Measurements from ENCODE around the gene ABCB4. TPM values are rescaled to one million over a fixed set of nuclear protein-coding genes. Genes with fewer than 3 reads are reported as not detected.

The ABCB4 gene
- total RNA-seq, 2 donors from 2014 or later: 0.07 to 0.69 TPM

- H3K36me3 Mint-ChIP-seq (ENCODE audit: insufficient read depth in 2 of 2): no peaks in the 10 kb centered on the region
- DNase-seq (no peak), ATAC-seq (replicated peaks in 1 of 2) (no peak)
- H3K9me3 Mint-ChIP-seq: no peaks in the 10 kb centered on the region
- no peak overlapping the region for H3K27ac Mint-ChIP-seq
- no peaks in the 10 kb centered on the region for H3K4me1 Mint-ChIP-seq (ENCODE audit: low read depth)
- H3K4me3 Mint-ChIP-seq: no peak overlapping the region
- no peaks in the 10 kb centered on the region for H3K27me3 Mint-ChIP-seq (ENCODE audit: low read depth)
Measured at GRCh38 chr7:87499494-87499893, 24.0 kb upstream of the ABCB4 start.

GRCh38 chr7:87498893-87499292 is 23.4 kb upstream of the ABCB4 start:
- H3K36me3 Mint-ChIP-seq (ENCODE audit: insufficient read depth in 2 of 2): no peaks in the 10 kb centered on the region
- H3K27ac Mint-ChIP-seq: no peak overlapping the region
- DNase-seq: no peak

DNA sequence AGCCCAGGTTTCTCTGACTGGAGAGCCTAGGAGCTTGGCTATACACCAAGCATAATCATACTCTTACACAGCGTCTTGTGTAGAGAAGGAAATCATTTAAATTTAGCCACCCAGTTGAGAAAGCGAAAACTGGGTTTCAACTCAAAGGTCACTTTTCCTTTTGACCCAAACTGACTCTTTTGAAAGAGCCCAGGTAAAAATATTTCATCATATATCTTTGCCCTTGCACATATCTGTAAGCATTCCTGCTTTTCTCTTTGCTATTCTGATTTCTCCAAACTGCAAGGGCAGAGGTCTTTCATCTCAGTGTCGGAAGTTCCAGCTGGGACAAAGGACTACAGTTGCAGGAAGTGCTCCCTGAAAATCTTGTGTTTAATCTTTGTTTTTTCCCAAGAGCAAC is 22.0 kb upstream of the ABCB4 start:
- Mint-ChIP-seq H3K27me3 (ENCODE audit: low read depth) (no peaks in the 10 kb centered on the region), H3K27ac (no peak overlapping the region), H3K4me3 (no peak overlapping the region), H3K9me3 (no peaks in the 10 kb centered on the region), H3K4me1 (ENCODE audit: low read depth) (no peaks in the 10 kb centered on the region), H3K36me3 (ENCODE audit: insufficient read depth in 2 of 2) (no peaks in the 10 kb centered on the region)
- DNase-seq (no peak), ATAC-seq (replicated peaks in 1 of 2) (no peak)

More at GRCh38 chr7:87498893-87499292, 23.4 kb upstream of the ABCB4 start:
- H3K27me3 Mint-ChIP-seq (ENCODE audit: low read depth): no peaks in the 10 kb centered on the region
- no peak overlapping the region for H3K4me3 Mint-ChIP-seq
- H3K4me1 Mint-ChIP-seq (ENCODE audit: low read depth): no peaks in the 10 kb centered on the region
- H3K9me3 Mint-ChIP-seq: no peaks in the 10 kb centered on the region
- no peak for ATAC-seq (replicated peaks in 1 of 2)

- Mint-ChIP-seq H3K27me3 (ENCODE audit: low read depth) (no peaks in the 10 kb centered on the region), H3K4me1 (ENCODE audit: low read depth) (no peaks in the 10 kb centered on the region), H3K9me3 (no peaks in the 10 kb centered on the region), H3K27ac (no peak overlapping the region), H3K4me3 (no peak overlapping the region), H3K36me3 (ENCODE audit: insufficient read depth in 2 of 2) (no peaks in the 10 kb centered on the region)
- ATAC-seq (replicated peaks in 1 of 2) (no peak), DNase-seq (no peak)
Measured at GRCh38 chr7:87495366-87495765, 19.9 kb upstream of the ABCB4 start.

DNA sequence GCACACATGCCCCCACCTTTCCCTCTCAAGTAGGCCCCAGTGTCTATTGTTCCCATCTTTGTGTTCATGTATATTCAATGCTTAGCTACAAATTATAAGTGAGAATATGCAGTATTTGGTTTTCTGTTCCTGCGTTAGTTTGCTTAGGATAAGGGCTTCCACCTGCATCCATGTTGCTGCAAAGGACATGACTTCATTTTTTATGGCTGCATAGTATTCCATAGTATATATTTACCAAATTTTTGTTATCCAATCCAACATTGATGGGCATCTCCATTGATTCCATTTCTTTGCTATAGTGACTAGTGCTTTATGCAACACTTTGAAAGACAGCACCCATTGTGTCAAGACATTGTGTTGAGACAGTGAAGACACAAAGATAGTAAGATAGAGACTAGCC is 19.0 kb upstream of the ABCB4 start:
- DNase-seq (no peak), ATAC-seq (replicated peaks in 1 of 2) (no peak)
- H3K4me3 Mint-ChIP-seq: no peak overlapping the region
- no peaks in the 10 kb centered on the region for H3K9me3 Mint-ChIP-seq
- no peak overlapping the region for H3K27ac Mint-ChIP-seq
- no peaks in the 10 kb centered on the region for H3K27me3 Mint-ChIP-seq (ENCODE audit: low read depth)
- H3K36me3 Mint-ChIP-seq (ENCODE audit: insufficient read depth in 2 of 2): no peaks in the 10 kb centered on the region
- H3K4me1 Mint-ChIP-seq (ENCODE audit: low read depth): no peaks in the 10 kb centered on the region

DNA sequence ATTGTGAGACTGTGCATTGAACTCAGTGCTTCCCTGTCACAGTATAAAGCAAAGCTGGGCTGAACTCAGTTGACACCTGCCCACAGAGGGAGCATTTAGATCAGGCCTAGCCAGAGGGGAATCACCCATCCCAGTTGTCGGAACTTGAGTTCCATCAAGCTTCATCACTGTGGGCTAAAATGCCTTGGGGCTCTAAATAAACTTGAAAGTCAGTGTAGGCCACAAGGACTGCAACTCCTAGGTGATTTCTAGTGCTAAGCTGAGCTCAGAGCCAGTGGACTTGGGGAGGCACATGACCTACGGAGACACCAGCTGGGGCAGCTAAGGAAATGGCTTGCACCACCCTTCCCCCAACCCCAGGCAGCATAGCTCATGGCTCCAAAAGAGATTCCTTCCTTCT is 7.7 kb upstream of the ABCB4 start:
- no peak for DNase-seq
- H3K4me3 Mint-ChIP-seq: no peak overlapping the region
- no peak for ATAC-seq (replicated peaks in 1 of 2)
- peaks cover 0 to 2% of the 10 kb centered on the region in 2 donors for H3K9me3 Mint-ChIP-seq
- no peaks in the 10 kb centered on the region for H3K4me1 Mint-ChIP-seq (ENCODE audit: low read depth)
- H3K27me3 Mint-ChIP-seq (ENCODE audit: low read depth): peaks cover 16% of the 10 kb centered on the region
- no peaks in the 10 kb centered on the region for H3K36me3 Mint-ChIP-seq (ENCODE audit: insufficient read depth in 2 of 2)
- no peak overlapping the region for H3K27ac Mint-ChIP-seq

GRCh38 chr7:87482115-87482514 is 6.6 kb upstream of the ABCB4 start:
- ATAC-seq (replicated peaks in 1 of 2) (no peak), DNase-seq (no peak)
- Mint-ChIP-seq H3K4me1 (ENCODE audit: low read depth) (no peaks in the 10 kb centered on the region), H3K4me3 (no peak overlapping the region), H3K27ac (no peak overlapping the region), H3K36me3 (ENCODE audit: insufficient read depth in 2 of 2) (no peaks in the 10 kb centered on the region), H3K9me3 (peaks cover 0 to 2% of the 10 kb centered on the region in 2 donors), H3K27me3 (ENCODE audit: low read depth) (peaks cover 21% of the 10 kb centered on the region)

- Mint-ChIP-seq H3K36me3 (ENCODE audit: insufficient read depth in 2 of 2) (no peaks in the 10 kb centered on the region), H3K4me1 (ENCODE audit: low read depth) (no peaks in the 10 kb centered on the region), H3K27me3 (ENCODE audit: low read depth) (peaks cover 26% of the 10 kb centered on the region), H3K4me3 (no peak overlapping the region), H3K27ac (no peak overlapping the region), H3K9me3 (no peaks in the 10 kb centered on the region)
- ATAC-seq (replicated peaks in 1 of 2): no peak
- DNase-seq: no peak
Measured at GRCh38 chr7:87480386-87480785, 4.9 kb upstream of the ABCB4 start.

DNA sequence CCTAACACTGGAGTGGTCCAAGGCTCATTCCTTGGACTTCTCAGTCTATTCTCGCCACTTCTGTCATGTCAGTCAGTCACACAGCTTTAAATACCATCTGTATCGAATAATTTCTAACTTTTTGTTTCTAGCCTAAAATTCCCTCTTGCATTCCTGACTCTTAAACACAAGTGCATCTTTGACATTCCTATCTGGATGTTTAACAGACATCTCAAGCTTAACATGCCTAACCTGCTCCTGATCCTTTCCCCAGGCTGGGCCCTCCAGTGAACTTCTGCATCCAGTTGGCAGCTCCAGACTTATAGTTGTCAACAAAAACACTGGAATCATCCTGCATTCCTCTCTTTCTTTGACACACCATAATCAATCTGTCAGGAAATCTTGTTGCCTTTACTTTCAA is 4.5 kb upstream of the ABCB4 start:
- no peak for DNase-seq
- ATAC-seq (replicated peaks in 1 of 2): no peak
- Mint-ChIP-seq H3K4me1 (ENCODE audit: low read depth) (peaks cover 3% of the 10 kb centered on the region), H3K4me3 (no peak overlapping the region), H3K9me3 (no peaks in the 10 kb centered on the region), H3K27ac (no peak overlapping the region), H3K27me3 (ENCODE audit: low read depth) (peaks cover 24% of the 10 kb centered on the region), H3K36me3 (ENCODE audit: insufficient read depth in 2 of 2) (no peaks in the 10 kb centered on the region)

- H3K9me3 Mint-ChIP-seq: no peaks in the 10 kb centered on the region
- no peak for ATAC-seq (replicated peaks in 1 of 2)
- no peak for DNase-seq
Measured at GRCh38 chr7:87476179-87476557, 688 bp upstream of the ABCB4 start.

DNA sequence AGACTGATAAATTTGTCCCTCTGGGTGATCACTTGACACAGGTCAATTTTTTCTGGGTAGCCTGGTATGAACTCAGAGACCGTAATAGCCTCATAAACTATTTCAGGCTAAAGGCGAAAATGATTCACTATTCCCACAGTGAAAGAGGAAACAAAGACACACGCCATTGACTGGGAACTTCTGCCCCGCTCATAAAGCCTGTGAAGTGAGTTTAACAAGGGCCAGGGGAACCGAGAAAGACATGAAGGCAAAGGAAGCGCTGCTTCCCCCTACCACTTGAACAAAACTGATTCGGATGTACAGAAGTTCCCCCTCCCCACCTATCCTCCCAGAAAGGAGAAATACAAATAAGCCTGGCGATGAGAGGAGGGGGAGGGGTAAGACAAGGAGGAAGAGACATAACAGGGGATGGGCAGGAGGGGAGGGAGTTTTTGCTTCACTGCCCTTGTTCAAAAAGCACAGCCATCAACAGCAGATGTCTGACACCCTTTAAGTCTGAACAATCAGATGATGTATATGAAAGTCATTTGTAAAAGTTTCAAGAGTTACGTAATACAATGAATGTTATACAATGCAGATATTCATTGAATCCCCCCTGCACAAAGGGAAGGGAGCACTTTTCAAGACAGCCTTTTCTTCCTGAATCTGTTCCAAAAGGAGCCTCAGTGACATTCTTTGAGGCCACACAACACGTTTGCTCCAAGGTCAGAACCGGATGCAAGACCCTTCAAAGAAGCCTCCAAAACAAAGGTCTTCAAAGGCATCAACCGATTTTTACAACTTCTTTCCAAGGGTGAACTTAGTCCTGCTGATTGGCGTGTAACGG is 734 bp downstream of the ABCB4 start:
- Mint-ChIP-seq H3K27ac (no peak overlapping the region), H3K4me3 (peak overlapping the region; percentile 71 to 74), H3K4me1 (ENCODE audit: low read depth) (peaks cover 10% of the 10 kb centered on the region), H3K9me3 (no peaks in the 10 kb centered on the region), H3K27me3 (ENCODE audit: low read depth) (peaks cover 49% of the 10 kb centered on the region), H3K36me3 (ENCODE audit: insufficient read depth in 2 of 2) (no peaks in the 10 kb centered on the region)
- DNase-seq (no peak), ATAC-seq (replicated peaks in 1 of 2) (peak; percentile 40 to 55)

More at GRCh38 chr7:87476179-87476557, 688 bp upstream of the ABCB4 start:
- peaks cover 49% of the 10 kb centered on the region for H3K27me3 Mint-ChIP-seq (ENCODE audit: low read depth)
- H3K27ac Mint-ChIP-seq: no peak overlapping the region
- peak overlapping the region; percentile 38 to 51 for H3K4me3 Mint-ChIP-seq
- peaks cover 10% of the 10 kb centered on the region for H3K4me1 Mint-ChIP-seq (ENCODE audit: low read depth)
- no peaks in the 10 kb centered on the region for H3K36me3 Mint-ChIP-seq (ENCODE audit: insufficient read depth in 2 of 2)

GRCh38 chr7:87473986-87474385 is 1.5 kb downstream of the ABCB4 start:
- H3K36me3 Mint-ChIP-seq (ENCODE audit: insufficient read depth in 2 of 2): peaks cover 0 to 1% of the 10 kb centered on the region in 2 donors
- peaks cover 49% of the 10 kb centered on the region for H3K27me3 Mint-ChIP-seq (ENCODE audit: low read depth)
- peak overlapping the region in 1 of 2 donors; percentile 74 for H3K4me3 Mint-ChIP-seq
- H3K9me3 Mint-ChIP-seq: no peaks in the 10 kb centered on the region
- ATAC-seq (replicated peaks in 1 of 2) (no peak), DNase-seq (no peak)
- peaks cover 10% of the 10 kb centered on the region for H3K4me1 Mint-ChIP-seq (ENCODE audit: low read depth)
- H3K27ac Mint-ChIP-seq: no peak overlapping the region

DNA sequence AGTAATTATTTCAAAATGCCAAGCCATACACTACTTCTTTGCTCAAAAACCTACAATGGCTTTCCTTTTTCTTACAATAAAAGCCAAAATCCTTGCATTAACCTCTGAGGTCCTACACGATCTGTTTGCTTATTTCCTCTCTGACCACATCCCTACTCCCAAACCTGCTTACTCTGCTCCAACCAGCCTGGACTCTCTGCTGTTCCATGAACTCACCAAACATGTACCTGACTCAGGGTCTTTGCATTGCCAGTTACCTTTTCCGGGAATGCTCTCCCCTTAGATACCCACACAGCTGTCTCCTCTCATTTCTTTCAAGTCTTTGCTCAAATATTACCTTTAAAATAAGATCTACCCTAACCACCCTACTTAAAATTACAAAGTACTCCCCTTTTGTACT is 2.3 kb downstream of the ABCB4 start:
- DNase-seq (no peak), ATAC-seq (replicated peaks in 1 of 2) (no peak)
- Mint-ChIP-seq H3K36me3 (ENCODE audit: insufficient read depth in 2 of 2) (peaks cover 0 to 1% of the 10 kb centered on the region in 2 donors), H3K4me3 (no peak overlapping the region), H3K4me1 (ENCODE audit: low read depth) (peaks cover 10% of the 10 kb centered on the region), H3K27me3 (ENCODE audit: low read depth) (peaks cover 50% of the 10 kb centered on the region), H3K27ac (no peak overlapping the region), H3K9me3 (no peaks in the 10 kb centered on the region)

GRCh38 chr7:87471473-87471872 is 4.0 kb downstream of the ABCB4 start:
- no peak for ATAC-seq (replicated peaks in 1 of 2)
- H3K4me1 Mint-ChIP-seq (ENCODE audit: low read depth): peaks cover 10% of the 10 kb centered on the region

More at GRCh38 chr7:87471473-87471872, 4.0 kb downstream of the ABCB4 start:
- no peak overlapping the region for H3K27ac Mint-ChIP-seq
- H3K9me3 Mint-ChIP-seq: no peaks in the 10 kb centered on the region
- peaks cover 55% of the 10 kb centered on the region for H3K27me3 Mint-ChIP-seq (ENCODE audit: low read depth)
- H3K4me3 Mint-ChIP-seq: no peak overlapping the region
- H3K36me3 Mint-ChIP-seq (ENCODE audit: insufficient read depth in 2 of 2): peaks cover 0 to 1% of the 10 kb centered on the region in 2 donors
- DNase-seq: no peak

Data from activated T-cell treated with anti-CD3 and anti-CD28 coated beads, Interleukin-2, amount 50 U/mL, for 72 hours (primary cell).